HT-29 (cell line): Measurements from ENCODE around the gene RUSC2. TPM values are rescaled to one million over a fixed set of nuclear protein-coding genes. Genes with fewer than 3 reads are reported as not detected.
"Not testable (repeated sequence)": the region's sequence is repeated elsewhere in the genome, so short reads cannot be mapped to it uniquely, and the experiment has no call there.

Source experiments
- DNase-seq: peaks from one replicate; pipeline ENCODE4 v3.0.0-alpha.2; 2015; ENCODE audit warnings: low spot score
- total RNA-seq: library from RNA; depleted of rRNA; stranded (reverse); fragments of >200 nt; shearing (Covaris generic); gene quantifications from 2 replicates; pipeline ENCODE4 v1.2.3, GENCODE V29; 2014

The RUSC2 gene
- total RNA-seq, 1 experiment from 2014 or later = 2.0 TPM

GRCh38 chr9:35495984-35496383, 6.1 kb downstream of the RUSC2 start:
- no peak for DNase-seq

- not testable (repeated sequence) for DNase-seq
Measured at GRCh38 chr9:35498245-35498644, 8.3 kb downstream of the RUSC2 start.

DNA sequence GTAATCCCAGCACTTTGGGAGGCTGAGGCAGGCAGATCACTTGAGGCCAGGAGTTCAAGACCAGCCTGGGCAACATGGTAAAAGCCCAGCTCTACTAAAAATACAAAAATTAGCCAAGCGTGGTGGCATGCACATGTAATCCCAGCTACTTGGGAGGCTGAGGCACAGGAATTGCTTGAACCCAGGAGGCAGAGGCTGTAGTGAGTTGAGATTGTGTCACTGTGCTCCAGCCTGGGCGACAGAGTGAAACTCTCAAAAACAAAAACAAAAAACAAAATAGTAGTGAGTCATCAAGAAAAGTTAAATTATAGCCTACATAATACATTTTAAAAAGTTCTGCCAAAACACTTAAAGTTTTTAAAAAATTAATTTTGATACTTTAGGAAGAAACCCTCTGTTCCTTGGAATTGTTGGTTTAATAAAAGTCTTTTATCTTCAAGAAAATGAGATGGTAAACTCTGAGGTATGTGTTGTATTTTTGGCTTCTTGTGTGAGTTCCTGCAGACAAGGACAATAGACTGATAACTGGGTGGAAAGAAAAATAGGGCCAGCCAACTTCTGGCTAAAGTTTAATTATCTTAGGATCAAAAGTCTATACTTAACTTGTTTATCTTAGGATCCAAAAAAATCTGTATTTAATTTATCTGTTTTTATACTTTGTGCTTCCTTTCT, 9.3 kb downstream of the RUSC2 start:
- no peak for DNase-seq

DNA sequence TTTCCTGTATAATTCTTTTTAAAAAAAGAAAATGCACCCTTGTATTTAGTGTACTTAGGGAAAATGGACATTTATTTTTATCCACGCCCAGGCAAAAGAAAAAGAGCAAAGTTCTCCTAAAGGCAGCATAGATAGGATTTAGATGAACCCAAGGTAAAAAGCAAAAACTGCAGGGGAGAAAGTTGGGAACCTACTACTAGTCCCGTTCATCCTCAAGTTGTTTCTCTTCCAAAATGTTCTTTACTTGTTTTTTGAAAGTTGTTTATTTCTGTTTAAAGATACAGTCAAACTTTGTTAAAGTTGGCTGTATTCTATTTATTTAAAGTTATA, 9.8 kb downstream of the RUSC2 start:
- DNase-seq = no peak

GRCh38 chr9:35500130-35500748, 10.3 kb downstream of the RUSC2 start:
- DNase-seq = no peak

GRCh38 chr9:35501946-35502345, 12.0 kb downstream of the RUSC2 start:
- no peak for DNase-seq

DNA sequence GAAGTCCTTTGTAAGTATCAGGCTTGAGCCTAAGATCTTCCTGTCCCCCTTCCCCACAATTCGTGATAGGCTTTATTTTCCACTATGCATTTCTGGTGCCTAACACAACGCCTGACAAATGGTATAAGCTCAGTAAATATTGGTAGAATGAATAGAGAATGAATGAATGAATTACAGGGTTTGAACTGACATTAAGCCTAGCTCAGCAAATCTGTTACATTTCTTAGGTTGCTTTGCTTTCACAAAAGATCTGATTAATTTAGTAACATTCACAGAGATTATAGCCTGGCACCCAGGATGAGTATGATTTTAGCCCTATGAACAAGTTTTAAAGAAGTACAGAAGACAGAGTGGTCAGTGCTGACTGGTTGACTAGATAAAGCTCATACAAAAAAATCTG, 16.4 kb downstream of the RUSC2 start:
- DNase-seq = no peak

GRCh38 chr9:35508069-35508468, 18.2 kb downstream of the RUSC2 start:
- DNase-seq = no peak

GRCh38 chr9:35510383-35510753, 20.5 kb downstream of the RUSC2 start:
- no peak for DNase-seq

GRCh38 chr9:35510754-35511428, 21.0 kb downstream of the RUSC2 start:
- peak; percentile 25 for DNase-seq

GRCh38 chr9:35511453-35511852, 21.5 kb downstream of the RUSC2 start:
- DNase-seq = no peak

GRCh38 chr9:35515766-35516165, 25.9 kb downstream of the RUSC2 start:
- DNase-seq = no peak

DNA sequence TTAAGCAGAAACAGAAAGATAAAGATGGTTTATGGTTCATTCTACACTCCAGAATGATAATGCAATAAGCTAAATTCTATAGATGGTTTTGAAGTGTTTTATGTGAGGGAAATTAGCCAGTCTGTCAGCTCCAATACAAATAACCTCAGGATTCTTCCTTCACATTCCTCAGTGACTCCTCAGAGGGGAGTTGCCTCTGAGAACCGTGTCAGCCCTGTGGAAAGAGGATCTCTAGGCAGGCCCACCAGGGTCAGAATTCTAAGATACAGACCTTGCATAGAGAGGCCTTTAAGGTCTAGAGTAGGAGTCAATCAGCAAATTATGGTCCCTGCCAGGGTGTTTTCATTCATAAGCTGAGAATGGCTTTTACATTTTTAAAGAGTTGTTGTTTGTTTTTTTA, 26.6 kb downstream of the RUSC2 start:
- DNase-seq = no peak

- DNase-seq = no peak
Measured at GRCh38 chr9:35517131-35517530, 27.2 kb downstream of the RUSC2 start.

GRCh38 chr9:35517552-35518224, 27.8 kb downstream of the RUSC2 start:
- no peak for DNase-seq

- DNase-seq = peak; percentile 50
Measured at GRCh38 chr9:35518225-35518821, 28.4 kb downstream of the RUSC2 start.

- DNase-seq = no peak
Measured at GRCh38 chr9:35518981-35519679, 29.2 kb downstream of the RUSC2 start.

DNA sequence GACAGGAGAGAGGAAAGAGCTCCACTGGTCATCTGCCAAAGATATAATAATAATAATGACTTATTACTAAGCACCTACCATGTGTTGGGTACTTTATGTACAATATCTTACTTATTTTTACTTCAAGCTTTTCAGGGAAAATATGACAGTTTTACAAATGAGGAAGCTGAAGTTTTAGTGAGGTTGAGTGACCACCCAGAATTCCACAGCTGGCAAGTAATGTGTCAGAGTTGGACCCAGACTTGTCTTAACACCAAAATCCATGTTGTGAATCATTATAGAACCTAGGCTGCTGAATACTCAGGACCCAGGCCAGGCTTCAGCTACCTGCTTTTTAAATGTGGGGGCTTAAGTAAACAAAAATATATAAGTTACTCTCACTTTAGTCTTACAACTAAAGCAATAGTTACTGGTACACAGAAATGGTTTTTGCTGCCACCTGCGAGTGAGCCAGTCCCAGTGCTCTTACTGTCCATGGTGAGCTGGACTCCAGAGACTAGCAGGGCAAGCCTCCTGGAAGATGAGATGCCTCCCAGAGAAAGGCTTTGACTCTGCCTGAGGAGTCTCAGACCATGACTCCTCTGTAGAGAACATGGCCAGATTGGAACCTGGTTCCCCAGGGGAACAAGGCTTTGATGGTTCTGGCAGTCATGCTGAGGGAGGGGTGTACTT, 29.9 kb downstream of the RUSC2 start:
- no peak for DNase-seq

GRCh38 chr9:35520364-35520710, 30.4 kb downstream of the RUSC2 start:
- no peak for DNase-seq

- DNase-seq = no peak
Measured at GRCh38 chr9:35521708-35522107, 31.8 kb downstream of the RUSC2 start.

GRCh38 chr9:35522187-35522586, 32.3 kb downstream of the RUSC2 start:
- DNase-seq = no peak
